Retinal pigment epithelial cell (primary cell): ENCODE data around the gene BCL2.

ENCODE experiments used
- DNase-seq: peaks from one replicate; pipeline ENCODE4 v3.0.0-alpha.2; 2010; ENCODE audit warnings: low read depth
- H3K4me3 ChIP-seq: 2 replicates; pipeline ENCODE4 v1.5.1; 2011; ENCODE audit warnings: mild to moderate bottlenecking, low read length, control low read depth, moderate library complexity
- CTCF ChIP-seq: conservative IDR thresholded peaks from 2 replicates; pipeline ENCODE4 v1.5.1; 2011; ENCODE audit warnings: low read depth, low read length, control low read depth, inconsistent platforms

Gene BCL2

GRCh38 chr18:63145166-63145850 lies 174.3 kb downstream of the BCL2 start:
- H3K4me3 ChIP-seq: no peak overlapping the region
- TF ChIP-seq CTCF: no peak
- no peak for DNase-seq

GRCh38 chr18:63144748-63145147 lies 174.8 kb downstream of the BCL2 start:
- no peak for TF ChIP-seq CTCF
- DNase-seq: no peak
- no peak overlapping the region for H3K4me3 ChIP-seq

GRCh38 chr18:63143330-63143771 lies 176.2 kb downstream of the BCL2 start:
- H3K4me3 ChIP-seq: no peak overlapping the region
- no peak for DNase-seq
- TF ChIP-seq CTCF: no peak

GRCh38 chr18:63142594-63143225 lies 176.9 kb downstream of the BCL2 start:
- no peak for DNase-seq
- no peak overlapping the region for H3K4me3 ChIP-seq
- no peak for TF ChIP-seq CTCF

GRCh38 chr18:63141778-63142176 lies 177.8 kb downstream of the BCL2 start:
- DNase-seq: no peak
- no peak overlapping the region for H3K4me3 ChIP-seq
- TF ChIP-seq CTCF: no peak

- no peak for TF ChIP-seq CTCF
- DNase-seq: no peak
- no peak overlapping the region for H3K4me3 ChIP-seq
Measured at GRCh38 chr18:63140997-63141777, 178.4 kb downstream of the BCL2 start.

GRCh38 chr18:63140038-63140450 lies 179.5 kb downstream of the BCL2 start:
- no peak for DNase-seq
- no peak overlapping the region for H3K4me3 ChIP-seq
- TF ChIP-seq CTCF: no peak
